ENCODE results near the gene RBMS1. TPM values are rescaled to one million over a fixed set of nuclear protein-coding genes. Genes with fewer than 3 reads are reported as not detected.

RBMS1 gene
- total RNA-seq, 1 experiment from 2014 or later: 38.8 TPM

DNA sequence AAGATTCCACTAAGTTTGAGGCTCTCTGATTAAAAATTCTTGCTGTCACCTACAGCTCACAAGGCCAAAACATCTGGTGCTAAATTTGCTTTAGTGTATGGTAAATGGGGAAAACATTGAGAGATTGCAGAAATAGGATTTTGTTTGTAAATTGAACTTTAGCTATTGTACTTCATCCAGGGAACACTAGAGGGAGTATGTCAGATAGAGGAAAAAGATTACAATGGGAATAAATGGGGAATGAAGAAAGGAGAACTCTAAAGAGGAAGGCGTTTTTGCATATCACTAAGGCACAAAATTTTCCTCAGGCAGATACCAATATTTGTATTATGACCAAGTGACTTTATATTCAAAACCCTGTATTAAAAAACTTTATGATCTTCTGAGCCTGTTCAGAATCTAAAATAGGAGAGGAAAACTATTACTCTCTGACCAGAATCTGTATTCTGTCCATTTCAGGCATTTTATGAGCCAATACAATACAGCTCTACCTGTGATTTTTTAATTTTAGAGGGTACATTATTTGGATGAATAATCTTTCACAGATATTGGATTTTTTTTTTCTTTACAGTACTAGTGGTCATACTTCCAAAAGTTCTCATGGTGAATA, 241.2 kb downstream of the RBMS1 start:
- 0 out of 2 replicates have a peak overlapping the region, but pooled peaks have one; percentile 3 for H2AFZ ChIP-seq (ENCODE audit: low read length)
- no peaks in the 10 kb centered on the region for H3K79me2 ChIP-seq (ENCODE audit: low read length)
- H3K4me1 ChIP-seq (ENCODE audit: insufficient read depth, low read length): peaks cover 17% of the 10 kb centered on the region
- intact Hi-C loops (cut with micrococcal nuclease): loop anchor here (1.0 to 10.0 kb wide), 4 partner anchors 48 to 812 kb away; no protein-coding TSS in a partner anchor
- H3K4me2 ChIP-seq (ENCODE audit: low read length): no peak overlapping the region
- no peaks in the 10 kb centered on the region for H3K27me3 ChIP-seq (ENCODE audit: low read length)
- no TSS peak for BruUV-seq (replicated peaks)
- no peaks in the 10 kb centered on the region for H3K9me2 ChIP-seq (replicated peaks; ENCODE audit: low read length)
- DNase-seq: peak; percentile 75
- no peak overlapping the region for H3K4me3 ChIP-seq (ENCODE audit: low read length)
- no peak overlapping the region for H3K9ac ChIP-seq (ENCODE audit: low read length)
- TF ChIP-seq, protein P1, sequence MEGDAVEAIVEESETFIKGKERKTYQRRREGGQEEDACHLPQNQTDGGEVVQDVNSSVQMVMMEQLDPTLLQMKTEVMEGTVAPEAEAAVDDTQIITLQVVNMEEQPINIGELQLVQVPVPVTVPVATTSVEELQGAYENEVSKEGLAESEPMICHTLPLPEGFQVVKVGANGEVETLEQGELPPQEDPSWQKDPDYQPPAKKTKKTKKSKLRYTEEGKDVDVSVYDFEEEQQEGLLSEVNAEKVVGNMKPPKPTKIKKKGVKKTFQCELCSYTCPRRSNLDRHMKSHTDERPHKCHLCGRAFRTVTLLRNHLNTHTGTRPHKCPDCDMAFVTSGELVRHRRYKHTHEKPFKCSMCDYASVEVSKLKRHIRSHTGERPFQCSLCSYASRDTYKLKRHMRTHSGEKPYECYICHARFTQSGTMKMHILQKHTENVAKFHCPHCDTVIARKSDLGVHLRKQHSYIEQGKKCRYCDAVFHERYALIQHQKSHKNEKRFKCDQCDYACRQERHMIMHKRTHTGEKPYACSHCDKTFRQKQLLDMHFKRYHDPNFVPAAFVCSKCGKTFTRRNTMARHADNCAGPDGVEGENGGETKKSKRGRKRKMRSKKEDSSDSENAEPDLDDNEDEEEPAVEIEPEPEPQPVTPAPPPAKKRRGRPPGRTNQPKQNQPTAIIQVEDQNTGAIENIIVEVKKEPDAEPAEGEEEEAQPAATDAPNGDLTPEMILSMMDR (conservative IDR thresholded peaks at IDR 0.05; ENCODE audit: low read depth, low read length): peak; percentile 82
- TF ChIP-seq EZH2 (IDR thresholded peaks at IDR 0.05; ENCODE audit: low read length, unreplicated experiment): no peak
- no peaks in the 10 kb centered on the region for H3F3A ChIP-seq (ENCODE audit: low read length, unreplicated experiment)
- ChIA-PET POLR2A (ENCODE audit: unreplicated experiment) (interaction anchor here (0.7 kb wide), 1 partner anchor 29 kb away, joined by 4 read pairs; no protein-coding TSS in a partner anchor), CTCF (interaction anchor here (0.6 to 0.9 kb wide), 4 partner anchors 58 to 812 kb away, joined by 3 to 4 read pairs (median 4); no protein-coding TSS in a partner anchor)
- peak; percentile 37; the same call in 1 of the 2 replicates for ATAC-seq
- H3K36me3 ChIP-seq (ENCODE audit: low read depth, low read length): no peaks in the 10 kb centered on the region
- no peaks in the 10 kb centered on the region for H3K9me3 ChIP-seq (ENCODE audit: low read length)
- H4K20me1 ChIP-seq (ENCODE audit: low read length): no peaks in the 10 kb centered on the region
- H3K27ac ChIP-seq (ENCODE audit: low read length): no peak overlapping the region

DNA sequence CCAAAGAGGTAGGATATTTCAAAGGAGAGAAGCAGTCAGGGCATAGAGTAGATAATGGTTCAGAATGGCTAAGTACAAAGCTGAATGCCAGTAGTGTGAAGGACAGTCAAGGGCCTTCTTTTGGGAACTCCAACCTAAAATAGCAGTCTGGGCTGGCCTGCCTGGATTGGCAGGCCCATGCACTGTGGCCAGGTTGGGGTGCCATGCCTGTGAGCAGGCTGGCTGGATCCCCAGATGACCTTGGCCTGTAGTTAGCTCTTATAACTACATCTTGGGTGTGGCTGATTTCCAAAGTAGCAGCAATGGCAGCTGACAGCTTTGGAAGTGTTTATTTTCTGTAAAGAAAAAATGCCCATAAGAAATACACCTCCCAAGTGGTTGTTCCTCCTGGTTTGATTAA, 242.0 kb downstream of the RBMS1 start:
- Histone ChIP-seq H3K4me1 (ENCODE audit: insufficient read depth, low read length) (peaks cover 17% of the 10 kb centered on the region), H3K79me2 (ENCODE audit: low read length) (no peaks in the 10 kb centered on the region), H3K27ac (ENCODE audit: low read length) (no peak overlapping the region), H3K4me3 (ENCODE audit: low read length) (no peak overlapping the region), H3K27me3 (ENCODE audit: low read length) (no peaks in the 10 kb centered on the region), H3K36me3 (ENCODE audit: low read depth, low read length) (no peaks in the 10 kb centered on the region), H4K20me1 (ENCODE audit: low read length) (no peaks in the 10 kb centered on the region), H3K9me2 (replicated peaks; ENCODE audit: low read length) (no peaks in the 10 kb centered on the region), H3K9ac (ENCODE audit: low read length) (no peak overlapping the region), H3K4me2 (ENCODE audit: low read length) (no peak overlapping the region), H3K9me3 (ENCODE audit: low read length) (no peaks in the 10 kb centered on the region), H3F3A (ENCODE audit: low read length, unreplicated experiment) (no peaks in the 10 kb centered on the region), H2AFZ (ENCODE audit: low read length) (no peak overlapping the region)
- DNase-seq (no peak), ATAC-seq (no peak)
- POLR2A ChIA-PET (ENCODE audit: unreplicated experiment): no interaction called here
- no TSS peak for BruUV-seq (replicated peaks)
- CTCF ChIA-PET: interaction anchor here (0.7 to 0.9 kb wide), 3 partner anchors 57 to 812 kb away, joined by 3 to 4 read pairs (median 4); no protein-coding TSS in a partner anchor
- TF ChIP-seq EZH2 (IDR thresholded peaks at IDR 0.05; ENCODE audit: low read length, unreplicated experiment) (no peak), EZH2phosphoT487 (IDR thresholded peaks at IDR 0.05; ENCODE audit: borderline replicate concordance, low read length) (no peak)
- TF ChIP-seq, protein P1 (conservative IDR thresholded peaks at IDR 0.05; ENCODE audit: low read depth, low read length): no peak
- intact Hi-C loops (cut with micrococcal nuclease): loop anchor here (10.0 kb wide), 1 partner anchor 813 kb away; no protein-coding TSS in a partner anchor

DNA sequence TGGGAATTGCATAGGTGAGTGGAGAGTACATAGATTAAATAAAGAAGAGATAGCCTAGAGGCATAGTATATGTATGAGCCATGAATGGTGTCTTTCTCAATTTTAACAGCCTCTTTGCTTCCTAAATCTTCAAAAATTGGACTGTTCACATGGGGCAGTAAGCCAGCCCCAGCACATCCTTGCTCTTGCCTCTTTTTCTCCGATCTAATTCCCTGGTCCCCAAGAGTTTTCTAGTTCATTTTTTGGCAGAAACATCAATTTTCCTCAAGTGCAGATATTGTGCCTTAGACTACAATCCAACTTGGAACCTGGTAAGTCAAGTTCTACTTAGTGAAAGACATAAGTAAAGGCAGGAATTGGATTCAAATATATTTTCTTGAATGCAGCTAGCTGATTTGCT, 243.7 kb downstream of the RBMS1 start:
- intact Hi-C loops (cut with micrococcal nuclease): loop anchor here (10.0 kb wide), 1 partner anchor 815 kb away; no protein-coding TSS in a partner anchor
- Histone ChIP-seq H3K79me2 (ENCODE audit: low read length) (no peaks in the 10 kb centered on the region), H3K4me3 (ENCODE audit: low read length) (no peak overlapping the region), H3K27ac (ENCODE audit: low read length) (no peak overlapping the region), H3F3A (ENCODE audit: low read length, unreplicated experiment) (no peaks in the 10 kb centered on the region), H3K36me3 (ENCODE audit: low read depth, low read length) (no peaks in the 10 kb centered on the region), H3K9ac (ENCODE audit: low read length) (no peak overlapping the region), H3K4me2 (ENCODE audit: low read length) (no peak overlapping the region), H4K20me1 (ENCODE audit: low read length) (no peaks in the 10 kb centered on the region), H3K9me3 (ENCODE audit: low read length) (no peaks in the 10 kb centered on the region), H3K9me2 (replicated peaks; ENCODE audit: low read length) (no peaks in the 10 kb centered on the region), H3K4me1 (ENCODE audit: insufficient read depth, low read length) (peaks cover 17% of the 10 kb centered on the region), H3K27me3 (ENCODE audit: low read length) (no peaks in the 10 kb centered on the region), H2AFZ (ENCODE audit: low read length) (no peak overlapping the region)
- DNase-seq (no peak), ATAC-seq (no peak)
- no TSS peak for BruUV-seq (replicated peaks)
- CTCF ChIA-PET: no interaction called here
- TF ChIP-seq EZH2phosphoT487 (IDR thresholded peaks at IDR 0.05; ENCODE audit: borderline replicate concordance, low read length): no peak
- TF ChIP-seq EZH2 (IDR thresholded peaks at IDR 0.05; ENCODE audit: low read length, unreplicated experiment): no peak
- TF ChIP-seq, protein P1 (conservative IDR thresholded peaks at IDR 0.05; ENCODE audit: low read depth, low read length): no peak
- POLR2A ChIA-PET (ENCODE audit: unreplicated experiment): no interaction called here
